ENCODE results near the gene MIF. TPM values are rescaled to one million over a fixed set of nuclear protein-coding genes. Genes with fewer than 3 reads are reported as not detected.

Gene MIF
- total RNA-seq, 1 donor from 2014 or later = 85.2 TPM

Small RNAs within 50 kb of the gene (small RNA-seq; reads per million reads assigned to genes)
- gene RN7SL268P = not detected

Other genes starting within 250 kb of the MIF start
- not detected for gene RGL4, start 203.4 kb upstream of the MIF start, total RNA-seq
- gene ZNF70, start 143.3 kb upstream of the MIF start, total RNA-seq = 4.1 TPM
- gene VPREB3, start 140.0 kb upstream of the MIF start, total RNA-seq = not detected
- not detected for gene C22orf15, start 131.4 kb upstream of the MIF start, total RNA-seq
- gene CHCHD10, start 126.4 kb upstream of the MIF start, total RNA-seq = 3.4 TPM
- gene MMP11, start 121.5 kb upstream of the MIF start, total RNA-seq = 14.8 TPM
- 19.7 TPM for gene SMARCB1, start 107.4 kb upstream of the MIF start, total RNA-seq
- gene DERL3, start 55.4 kb upstream of the MIF start, total RNA-seq = 0.62 TPM
- 8.4 TPM for gene SLC2A11, start 36.5 kb upstream of the MIF start, total RNA-seq
- 4.1 TPM for gene GSTT2B, start 66.8 kb downstream of the MIF start, total RNA-seq
- gene DDTL, start 72.5 kb downstream of the MIF start, total RNA-seq = 3.1 TPM
- 68.6 TPM for gene DDT, start 80.1 kb downstream of the MIF start, total RNA-seq
- not detected for gene GSTT2, start 85.8 kb downstream of the MIF start, total RNA-seq
- gene GSTT4, start 111.1 kb downstream of the MIF start, total RNA-seq = not detected
- gene CABIN1, start 116.9 kb downstream of the MIF start, total RNA-seq = 39.6 TPM

Data from occipital lobe (tissue), 2 donors.